ENCODE measurements around the gene PTH1R. TPM values are rescaled to one million over a fixed set of nuclear protein-coding genes. Genes with fewer than 3 reads are reported as not detected.

The PTH1R gene
- 32.3 and 35.2 TPM in 2 replicates for total RNA-seq (2014; rRNA removed; shearing (Covaris generic))

- Histone ChIP-seq H3K36me3 (replicated peaks; ENCODE audit: control insufficient read depth, insufficient read depth, low read length) (no peaks in the 10 kb centered on the region), H3K27me3 (ENCODE audit: control insufficient read depth, insufficient read depth, low read length) (peaks cover 49% of the 10 kb centered on the region), H3K4me3 (ENCODE audit: insufficient read depth, low read depth, low read length) (no peak within 1 kb of the TSS)
- no peak for DNase-seq
These were observed at the start of gene PTH1R for GRCh38 chr3:46877406-46878125. Gene PTH1R, plus strand, starts transcription at chr3:46877721. Its CDS starts 5,839 bp downstream, at chr3:46883560.

GRCh38 chr3:46829699-46830208, 47.8 kb upstream of the PTH1R start:
- no peaks in the 10 kb centered on the region for H3K36me3 ChIP-seq (replicated peaks; ENCODE audit: control insufficient read depth, insufficient read depth, low read length)
- no peak for DNase-seq
- no peaks in the 10 kb centered on the region for H3K27me3 ChIP-seq (ENCODE audit: control insufficient read depth, insufficient read depth, low read length)
- H3K4me3 ChIP-seq (ENCODE audit: insufficient read depth, low read depth, low read length): no peak overlapping the region

GRCh38 chr3:46830801-46831200, 46.7 kb upstream of the PTH1R start:
- no peaks in the 10 kb centered on the region for H3K36me3 ChIP-seq (replicated peaks; ENCODE audit: control insufficient read depth, insufficient read depth, low read length)
- no peak for DNase-seq
- no peaks in the 10 kb centered on the region for H3K27me3 ChIP-seq (ENCODE audit: control insufficient read depth, insufficient read depth, low read length)

GRCh38 chr3:46831316-46831715, 46.2 kb upstream of the PTH1R start:
- H3K36me3 ChIP-seq (replicated peaks; ENCODE audit: control insufficient read depth, insufficient read depth, low read length): no peaks in the 10 kb centered on the region
- no peaks in the 10 kb centered on the region for H3K27me3 ChIP-seq (ENCODE audit: control insufficient read depth, insufficient read depth, low read length)
- no peak for DNase-seq
- H3K4me3 ChIP-seq (ENCODE audit: insufficient read depth, low read depth, low read length): no peak overlapping the region

More at GRCh38 chr3:46830801-46831200, 46.7 kb upstream of the PTH1R start:
- no peak overlapping the region for H3K4me3 ChIP-seq (ENCODE audit: insufficient read depth, low read depth, low read length)

- Histone ChIP-seq H3K36me3 (replicated peaks; ENCODE audit: control insufficient read depth, insufficient read depth, low read length) (no peaks in the 10 kb centered on the region), H3K4me3 (ENCODE audit: insufficient read depth, low read depth, low read length) (no peak overlapping the region), H3K27me3 (ENCODE audit: control insufficient read depth, insufficient read depth, low read length) (no peaks in the 10 kb centered on the region)
- no peak for DNase-seq
These were observed 45.7 kb upstream of the PTH1R start for GRCh38 chr3:46831841-46832240.

GRCh38 chr3:46833346-46834300, 43.9 kb upstream of the PTH1R start:
- no peaks in the 10 kb centered on the region for H3K36me3 ChIP-seq (replicated peaks; ENCODE audit: control insufficient read depth, insufficient read depth, low read length)

GRCh38 chr3:46835054-46835453, 42.5 kb upstream of the PTH1R start:
- DNase-seq: no peak
- H3K36me3 ChIP-seq (replicated peaks; ENCODE audit: control insufficient read depth, insufficient read depth, low read length): no peaks in the 10 kb centered on the region
- H3K27me3 ChIP-seq (ENCODE audit: control insufficient read depth, insufficient read depth, low read length): no peaks in the 10 kb centered on the region
- H3K4me3 ChIP-seq (ENCODE audit: insufficient read depth, low read depth, low read length): no peak overlapping the region

More at GRCh38 chr3:46833346-46834300, 43.9 kb upstream of the PTH1R start:
- Histone ChIP-seq H3K4me3 (ENCODE audit: insufficient read depth, low read depth, low read length) (no peak overlapping the region), H3K27me3 (ENCODE audit: control insufficient read depth, insufficient read depth, low read length) (no peaks in the 10 kb centered on the region)
- peak; percentile 48 for DNase-seq

- Histone ChIP-seq H3K27me3 (ENCODE audit: control insufficient read depth, insufficient read depth, low read length) (no peaks in the 10 kb centered on the region), H3K4me3 (ENCODE audit: insufficient read depth, low read depth, low read length) (no peak overlapping the region), H3K36me3 (replicated peaks; ENCODE audit: control insufficient read depth, insufficient read depth, low read length) (no peaks in the 10 kb centered on the region)
- DNase-seq: no peak
These were observed 42.0 kb upstream of the PTH1R start for GRCh38 chr3:46835491-46835890.

- Histone ChIP-seq H3K27me3 (ENCODE audit: control insufficient read depth, insufficient read depth, low read length) (no peaks in the 10 kb centered on the region), H3K4me3 (ENCODE audit: insufficient read depth, low read depth, low read length) (no peak overlapping the region), H3K36me3 (replicated peaks; ENCODE audit: control insufficient read depth, insufficient read depth, low read length) (no peaks in the 10 kb centered on the region)
- DNase-seq: no peak
These were observed 39.2 kb upstream of the PTH1R start for GRCh38 chr3:46838301-46838700.

- DNase-seq: no peak
- no peak overlapping the region for H3K4me3 ChIP-seq (ENCODE audit: insufficient read depth, low read depth, low read length)
- no peaks in the 10 kb centered on the region for H3K36me3 ChIP-seq (replicated peaks; ENCODE audit: control insufficient read depth, insufficient read depth, low read length)
- H3K27me3 ChIP-seq (ENCODE audit: control insufficient read depth, insufficient read depth, low read length): no peaks in the 10 kb centered on the region
These were observed 37.0 kb upstream of the PTH1R start for GRCh38 chr3:46840491-46840890.

- no peaks in the 10 kb centered on the region for H3K36me3 ChIP-seq (replicated peaks; ENCODE audit: control insufficient read depth, insufficient read depth, low read length)
- no peak overlapping the region for H3K4me3 ChIP-seq (ENCODE audit: insufficient read depth, low read depth, low read length)
- DNase-seq: no peak
- H3K27me3 ChIP-seq (ENCODE audit: control insufficient read depth, insufficient read depth, low read length): peaks cover 9% of the 10 kb centered on the region
These were observed 34.0 kb upstream of the PTH1R start for GRCh38 chr3:46843508-46843907.

GRCh38 chr3:46844397-46844796, 33.1 kb upstream of the PTH1R start:
- Histone ChIP-seq H3K4me3 (ENCODE audit: insufficient read depth, low read depth, low read length) (no peak overlapping the region), H3K27me3 (ENCODE audit: control insufficient read depth, insufficient read depth, low read length) (peaks cover 9% of the 10 kb centered on the region), H3K36me3 (replicated peaks; ENCODE audit: control insufficient read depth, insufficient read depth, low read length) (no peaks in the 10 kb centered on the region)
- DNase-seq: peak; percentile 43

- peak; percentile 67 for DNase-seq
These were observed 32.6 kb upstream of the PTH1R start for GRCh38 chr3:46844881-46845312.

GRCh38 chr3:46845397-46845859, 32.1 kb upstream of the PTH1R start:
- Histone ChIP-seq H3K4me3 (ENCODE audit: insufficient read depth, low read depth, low read length) (peak overlapping the region; percentile 52), H3K27me3 (ENCODE audit: control insufficient read depth, insufficient read depth, low read length) (peaks cover 9% of the 10 kb centered on the region)
- DNase-seq: peak; percentile 87

More at GRCh38 chr3:46844881-46845312, 32.6 kb upstream of the PTH1R start:
- Histone ChIP-seq H3K36me3 (replicated peaks; ENCODE audit: control insufficient read depth, insufficient read depth, low read length) (no peaks in the 10 kb centered on the region), H3K27me3 (ENCODE audit: control insufficient read depth, insufficient read depth, low read length) (peaks cover 9% of the 10 kb centered on the region), H3K4me3 (ENCODE audit: insufficient read depth, low read depth, low read length) (peak overlapping the region; percentile 52)

More at GRCh38 chr3:46845397-46845859, 32.1 kb upstream of the PTH1R start:
- no peaks in the 10 kb centered on the region for H3K36me3 ChIP-seq (replicated peaks; ENCODE audit: control insufficient read depth, insufficient read depth, low read length)

Data from H7 (cell line).